H1 (cell line): ENCODE data around the gene GPR157. TPM values are rescaled to one million over a fixed set of nuclear protein-coding genes. Genes with fewer than 3 reads are reported as not detected.

Source experiments
- CTCF ChIA-PET: fragments of 300-600 bp; sonication (Branson Sonifier 250); formaldehyde crosslinking; loops from one replicate; lab custom pipeline; 2021; ENCODE audit not compliant: partially characterized antibody; lab: Charles Lee
- POLR2A ChIA-PET: fragments of 300-600 bp; sonication (Branson Sonifier 250); formaldehyde crosslinking; loops from one replicate; lab custom pipeline; 2021; ENCODE audit warnings: inconsistent platforms; ENCODE audit not compliant: partially characterized antibody; lab: Charles Lee
- DNase-seq, 2 experiments: peaks; one replicate each; pipeline versions ENCODE4 v3.0.0 to v3.0.0-alpha.2; 2010 to 2022; ENCODE audit warnings: low spot score in 2 of 2, low read depth in 1 of 2, mixed read lengths in 1 of 2
- FAIRE-seq: peaks from 2 replicates; lab custom pipeline; 2011; peaks lifted over from hg19 to GRCh38; lab: Jason Lieb, UNC
- H2AFZ ChIP-seq: 2 replicates; pipeline ENCODE4 v1.8.1; 2012; ENCODE audit warnings: low read length, inconsistent platforms
- H2AK5ac ChIP-seq: 2 replicates; pipeline ENCODE4 v1.6.1; 2013; ENCODE audit warnings: low read depth, low read length
- H2BK120ac ChIP-seq: replicated peaks from 2 replicates; pipeline ENCODE3; 2013; ENCODE audit warnings: low read depth, low read length, inconsistent platforms
- H2BK12ac ChIP-seq: 2 replicates; pipeline ENCODE4 v1.6.1; 2013; ENCODE audit warnings: low read depth, low read length
- H2BK15ac ChIP-seq: 2 replicates; pipeline ENCODE4 v1.6.1; 2013; ENCODE audit warnings: low read length
- H2BK20ac ChIP-seq: 2 replicates; pipeline ENCODE4 v1.6.1; 2013; ENCODE audit warnings: low read length
- H2BK5ac ChIP-seq: 2 replicates; pipeline ENCODE4 v1.6.1; 2013; ENCODE audit warnings: low read depth, low read length
- H3K14ac ChIP-seq: 2 replicates; pipeline ENCODE4 v1.6.1; 2013; ENCODE audit warnings: inconsistent platforms; ENCODE audit not compliant: insufficient read length
- H3K18ac ChIP-seq: 2 replicates; pipeline ENCODE4 v1.6.1; 2013; ENCODE audit warnings: low read length; ENCODE audit errors: extremely low read depth
- H3K23ac ChIP-seq: 2 replicates; pipeline ENCODE4 v1.6.1; 2013; ENCODE audit warnings: inconsistent platforms; ENCODE audit not compliant: insufficient read length
- H3K23me2 ChIP-seq: 2 replicates; pipeline ENCODE4 v1.6.1; 2013; ENCODE audit warnings: low read depth, low read length
- H3K27ac ChIP-seq: 2 replicates; pipeline ENCODE4 v1.6.1; 2011; ENCODE audit warnings: low read depth, low read length, inconsistent platforms
- H3K27me3 ChIP-seq, 4 experiments: replicated peaks in 1 of 4; 1 replicate in 1 of 4; 2 replicates in 3 of 4; pipeline versions ENCODE4 v1.6.1 to v1.8.1; 2011 to 2013; ENCODE audit warnings: low read length in 3 of 4, mild to moderate bottlenecking in 3 of 4, inconsistent platforms in 2 of 4, mixed read lengths in 2 of 4, moderate library complexity in 1 of 4; ENCODE audit not compliant: control insufficient read depth in 3 of 4, insufficient read depth in 3 of 4; ENCODE audit errors: extremely low read depth in 1 of 4
- H3K36me3 ChIP-seq, 4 experiments: 2 replicates each; pipeline versions ENCODE4 v1.6.1 to v1.8.1; 2011 to 2013; ENCODE audit warnings: mild to moderate bottlenecking in 4 of 4, low read length in 3 of 4, moderate library complexity in 2 of 4, control low read depth in 1 of 4, inconsistent platforms in 1 of 4; ENCODE audit not compliant: insufficient read depth in 4 of 4, control insufficient read depth in 2 of 4
- H3K4ac ChIP-seq: replicated peaks from 2 replicates; pipeline ENCODE3; 2013; ENCODE audit warnings: low read length, low read depth, mixed read lengths, inconsistent platforms; ENCODE audit not compliant: insufficient read length
- H3K4me1 ChIP-seq, 4 experiments: replicated peaks in 1 of 4; 1 replicate in 1 of 4; 2 replicates in 3 of 4; pipeline versions ENCODE4 v1.6.1 to v1.8.1; 2011 to 2013; ENCODE audit warnings: low read length in 3 of 4, inconsistent platforms in 2 of 4, mixed read lengths in 1 of 4; ENCODE audit not compliant: insufficient read depth in 4 of 4, control insufficient read depth in 3 of 4
- H3K4me2 ChIP-seq, 2 experiments: 2 replicates each; pipeline versions ENCODE4 v1.6.1 to v1.8.1; 2011 to 2013; ENCODE audit warnings: low read depth in 2 of 2, low read length in 2 of 2, control low read depth in 1 of 2, inconsistent platforms in 1 of 2, mild to moderate bottlenecking in 1 of 2; ENCODE audit not compliant: insufficient read depth in 1 of 2
- H3K4me3 ChIP-seq, 4 experiments: fragments of 200-600, 300-600 bp in 1 of 4; sonication (generic), shearing (Covaris generic), sonication (Bioruptor Twin) in 1 of 4; 2 replicates each; pipeline versions ENCODE4 v1.5.1 to v1.8.1; 2011 to 2016; ENCODE audit warnings: low read length in 4 of 4, low read depth in 3 of 4, control low read depth in 2 of 4, inconsistent platforms in 2 of 4, mild to moderate bottlenecking in 2 of 4, mixed read lengths in 1 of 4, moderate library complexity in 1 of 4; ENCODE audit not compliant: insufficient read depth in 2 of 4; ENCODE audit errors: extremely low read depth in 1 of 4
- H3K56ac ChIP-seq: replicated peaks from 2 replicates; pipeline ENCODE3; 2013; ENCODE audit warnings: low read depth, mild to moderate bottlenecking, mixed read lengths, low read length, inconsistent platforms; ENCODE audit not compliant: insufficient read length
- H3K79me1 ChIP-seq: 2 replicates; pipeline ENCODE4 v1.6.1; 2013; ENCODE audit warnings: low read depth, low read length, control low read depth
- H3K79me2 ChIP-seq, 2 experiments: 2 replicates each; pipeline versions ENCODE4 v1.6.1 to v1.8.1; 2012 to 2013; ENCODE audit warnings: low read length in 2 of 2, mild to moderate bottlenecking in 2 of 2, inconsistent platforms in 1 of 2; ENCODE audit not compliant: insufficient read depth in 2 of 2, control insufficient read depth in 1 of 2
- H3K9ac ChIP-seq, 4 experiments: replicated peaks in 1 of 4; 1 replicate in 1 of 4; 2 replicates in 3 of 4; pipeline versions ENCODE4 v1.6.1 to v1.8.1; 2011 to 2013; ENCODE audit warnings: low read depth in 3 of 4, low read length in 3 of 4, control low read depth in 2 of 4, mild to moderate bottlenecking in 2 of 4, moderate library complexity in 2 of 4, inconsistent platforms in 1 of 4; ENCODE audit errors: extremely low read depth in 1 of 4
- H3K9me3 ChIP-seq, 2 experiments: 2 replicates each; pipeline versions ENCODE4 v1.6.1 to v1.8.1; 2012 to 2013; ENCODE audit warnings: mild to moderate bottlenecking in 2 of 2, moderate library complexity in 2 of 2, control low read depth in 1 of 2, inconsistent platforms in 1 of 2, low read depth in 1 of 2, low read length in 1 of 2, mixed read lengths in 1 of 2; ENCODE audit not compliant: insufficient read depth in 2 of 2
- H4K20me1 ChIP-seq, 2 experiments: replicated peaks in 1 of 2; 2 replicates each; pipeline versions ENCODE3 to v1.8.1; 2011 to 2013; ENCODE audit warnings: inconsistent platforms in 2 of 2, low read length in 2 of 2, mild to moderate bottlenecking in 1 of 2; ENCODE audit not compliant: insufficient read depth in 2 of 2, control insufficient read depth in 1 of 2
- H4K5ac ChIP-seq: 2 replicates; pipeline ENCODE4 v1.6.1; 2013; ENCODE audit warnings: low read length, low read depth, mixed read lengths, inconsistent platforms; ENCODE audit not compliant: insufficient read length
- H4K8ac ChIP-seq: 2 replicates; pipeline ENCODE4 v1.8.0; 2013; ENCODE audit warnings: mild to moderate bottlenecking, moderate library complexity, low read length, inconsistent platforms; ENCODE audit not compliant: insufficient read depth; ENCODE audit errors: extremely low read depth
- H4K91ac ChIP-seq: replicated peaks from 2 replicates; pipeline ENCODE3; 2013; ENCODE audit warnings: low read length, mixed read lengths, inconsistent platforms; ENCODE audit not compliant: insufficient read length
- HDAC2 ChIP-seq, 2 experiments: fragments of 300-600 bp in 1 of 2; sonication (generic) in 1 of 2; IDR thresholded peaks; 2 replicates each; pipeline ENCODE4 v1.6.1; 2011 to 2012; ENCODE audit warnings: low read depth in 2 of 2, low read length in 2 of 2, mild to moderate bottlenecking in 2 of 2, moderate library complexity in 2 of 2, borderline replicate concordance in 1 of 2, inconsistent platforms in 1 of 2
- MAFK ChIP-seq: IDR thresholded peaks from 2 replicates; pipeline ENCODE4 v1.6.1; 2012; ENCODE audit warnings: low read depth, mild to moderate bottlenecking, improper control_type of control experiment, low read length
- NANOG ChIP-seq: IDR thresholded peaks from 2 replicates; pipeline ENCODE4 v1.6.1; 2011; ENCODE audit warnings: low read length, low read depth, mild to moderate bottlenecking, inconsistent platforms; ENCODE audit not compliant: insufficient read depth, poor library complexity, severe bottlenecking
- SIN3A ChIP-seq, 2 experiments: IDR thresholded peaks in 1 of 2; conservative IDR thresholded peaks in 1 of 2; 2 replicates each; pipeline ENCODE4 v1.6.1; 2011 to 2012; ENCODE audit warnings: low read length in 2 of 2, improper control_type of control experiment in 1 of 2, low read depth in 1 of 2, mild to moderate bottlenecking in 1 of 2
- SP1 ChIP-seq: IDR thresholded peaks from 2 replicates; pipeline ENCODE4 v1.6.1; 2011; ENCODE audit warnings: low read depth, low read length
- SRF ChIP-seq: IDR thresholded peaks from 2 replicates; pipeline ENCODE4 v1.6.1; 2011; ENCODE audit warnings: mild to moderate bottlenecking, low read depth, low read length, moderate library complexity
- TAF1 ChIP-seq: IDR thresholded peaks from 2 replicates; pipeline ENCODE4 v1.6.1; 2011; ENCODE audit warnings: mild to moderate bottlenecking, low read depth, low read length
- TAF7 ChIP-seq: optimal IDR thresholded peaks from 2 replicates; pipeline ENCODE3; 2011; ENCODE audit warnings: low read depth, mild to moderate bottlenecking, inconsistent platforms, low read length, moderate library complexity, borderline replicate concordance
- YY1 ChIP-seq: IDR thresholded peaks from 2 replicates; pipeline ENCODE4 v1.6.1; 2011; ENCODE audit warnings: low read depth, mild to moderate bottlenecking, low read length
- WGBS, 2 experiments: shearing (Covaris generic) in 1 of 2; methylation state at CpG; one replicate each; pipeline versions ENCODE4 v1.1.6 to v1.1.7; 2013 to 2015; ENCODE audit warnings: low lambda C conversion rate in 2 of 2, mixed read lengths in 2 of 2, inconsistent platforms in 1 of 2, low coverage in 1 of 2, missing lambda C conversion rate in 1 of 2; ENCODE audit not compliant: insufficient replicate concordance in 2 of 2, insufficient coverage in 1 of 2, insufficient read length in 1 of 2; ENCODE audit errors: extremely low coverage in 1 of 2, missing lambda C conversion rate in 1 of 2; 5-methylcytosine and 5-hydroxymethylcytosine counted together
- polyA plus RNA-seq, 7 experiments: library from polyadenylated mRNA; depleted of rRNA in 3 of 7; stranded (reverse) in 5 of 7; unstranded in 2 of 7; fragments of >200 nt in 5 of 7; fragments of 200-250 nt in 2 of 7; gene quantifications; 1 replicate in 5 of 7; 2 replicates in 1 of 7; 4 replicates in 1 of 7; pipeline versions ENCODE4 v1.2.1 to v1.2.3, GENCODE V29; 2011 to 2013; ENCODE audit warnings: missing spikeins in 2 of 7, mixed read lengths in 2 of 7
- total RNA-seq: library from RNA; stranded (reverse); fragmentation: NEBNext Ultra II Directional; extraction: Animal tissue kit (Norgen Biotek cat#: 25700); gene quantifications from 2 replicates; pipeline ENCODE4 v1.2.1, GENCODE V29; 2021

The GPR157 gene
- total and polyA plus RNA-seq, 2 of the 8 experiments (the other 6 are each of a cell fraction or from before 2014, with no cell fraction given): 1.0 to 11.0 TPM

DNA sequence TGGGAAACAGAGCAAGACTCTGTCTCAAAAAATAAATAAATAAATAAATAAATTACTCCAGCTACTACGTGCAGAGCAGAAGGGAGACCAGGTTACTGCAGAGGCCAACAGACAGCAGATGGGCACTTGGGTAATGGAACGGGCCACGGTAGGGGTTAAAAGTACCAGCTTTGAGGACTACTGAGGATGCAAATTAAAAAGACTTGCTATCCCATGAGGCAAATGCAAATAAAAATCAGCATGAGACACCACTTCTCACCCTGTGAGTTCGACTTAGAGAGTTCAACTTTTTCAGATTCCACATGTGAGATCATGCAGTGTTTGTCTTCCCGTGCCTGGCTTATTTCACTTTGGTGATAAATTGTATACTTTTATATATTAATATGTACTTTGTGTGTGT lies 66.1 kb downstream of the GPR157 start:
- H3K4me3 ChIP-seq: no peak overlapping the region
- H3K79me2 ChIP-seq: no peaks in the 10 kb centered on the region
- H3K79me1 ChIP-seq: no peaks in the 10 kb centered on the region; the same call in 1 of the 2 replicates
- no peak overlapping the region for H4K91ac ChIP-seq
- H2AK5ac ChIP-seq: no peak overlapping the region
- no peak overlapping the region for H2BK20ac ChIP-seq
- TF ChIP-seq SIN3A (conservative IDR thresholded peaks at IDR 0.05 in 1 of 2, IDR thresholded peaks at IDR 0.05 in 1 of 2; ENCODE audit: low read depth in 1 of 2, low read length in 2 of 2): no peak
- TF ChIP-seq TAF1: no peak
- no peak for TF ChIP-seq MAFK
- TF ChIP-seq HDAC2 (IDR thresholded peaks at IDR 0.05; ENCODE audit: borderline replicate concordance in 1 of 2, low read depth in 2 of 2, low read length in 2 of 2): no peak
- TF ChIP-seq YY1: no peak
- no peak for TF ChIP-seq SP1
- TF ChIP-seq TAF7: no peak
- TF ChIP-seq SRF: no peak
- TF ChIP-seq NANOG: no peak
- TF ChIP-seq, all 59 proteins: peak for 0
- Histone ChIP-seq H4K5ac (no peak overlapping the region), H2BK12ac (no peak overlapping the region), H3K23me2 (peaks cover 9% of the 10 kb centered on the region), H3K9me3 (no peaks in the 10 kb centered on the region), H2BK5ac (no peak overlapping the region), H3K23ac (no peak overlapping the region), H3K27me3 (no peaks in the 10 kb centered on the region), H3K36me3 (no peaks in the 10 kb centered on the region), H3K27ac (no peak overlapping the region), H2BK15ac (no peak overlapping the region), H3K14ac (no peak overlapping the region), H4K8ac (no peak overlapping the region), H3K56ac (no peak overlapping the region), H2BK120ac (no peak overlapping the region), H2AFZ (no peak overlapping the region), H3K4me2 (no peak overlapping the region), H3K18ac (no peak overlapping the region), H4K20me1 (peaks cover 0 to 3% of the 10 kb centered on the region in 2 experiments), H3K4me1 (peaks cover 0 to 3% (median under 1%) of the 10 kb centered on the region in 4 experiments; a peak in 3 of 7 replicates), H3K4ac (no peak overlapping the region), H3K9ac (no peak overlapping the region)
- ChIA-PET POLR2A (interaction anchor here (1.3 kb wide), 1 partner anchor 201 kb away, joined by 3 read pairs; no protein-coding TSS in a partner anchor), CTCF (interaction anchor here (0.6 to 3.0 kb wide), 4 partner anchors 9 to 58 kb away, joined by 3 to 11 read pairs (median 3); no protein-coding TSS in a partner anchor)
- no peak for FAIRE-seq
- DNase-seq: no peak
- 91% methylated on average over 5 of the region's 5 CpGs; no CpG with 5 or more reads in 1 of the 2 experiments for WGBS, 2 experiments
